HAP-1 (cell line): ENCODE measurements around the gene OBSL1.
A peak's percentile ranks its signal among the peaks of the same experiment; 100 is the strongest.

Experiments used
- DNase-seq, 2 experiments: peaks; one replicate each; pipeline ENCODE4 v3.0.0-alpha.2; 2016 to 2020; ENCODE audit warnings: low spot score in 2 of 2
- H3K27me3 ChIP-seq: fragments of 250-450 bp; sonication (Bioruptor Pico); 2 replicates; pipeline ENCODE4 v1.5.1; 2020; ENCODE audit warnings: low read depth, mild to moderate bottlenecking, moderate library complexity
- H3K36me3 ChIP-seq: fragments of 250-450 bp; sonication (Bioruptor Pico); replicated peaks from 2 replicates; pipeline ENCODE4 v1.5.1; 2020; ENCODE audit warnings: mild to moderate bottlenecking
- H3K4me1 ChIP-seq: fragments of 250-450 bp; sonication (Bioruptor Pico); 2 replicates; pipeline ENCODE4 v1.5.1; 2020; ENCODE audit warnings: mild to moderate bottlenecking
- H3K4me3 ChIP-seq: fragments of 250-450 bp; sonication (Bioruptor Pico); 2 replicates; pipeline ENCODE4 v1.5.1; 2020; ENCODE audit warnings: mild to moderate bottlenecking, moderate library complexity
- H3K9me3 ChIP-seq: fragments of 250-450 bp; sonication (Bioruptor Pico); 2 replicates; pipeline ENCODE4 v1.5.1; 2020; ENCODE audit warnings: mild to moderate bottlenecking, moderate library complexity
- in situ Hi-C: fragments of 300-500 bp; cut with MboI; formaldehyde crosslinking; loops from 3 replicates; pipeline ENCODE4 v1.14.3; 2020; ENCODE audit warnings: low sequenced_read_pairs, inconsistent platforms, mixed read lengths

OBSL1 gene

DNA sequence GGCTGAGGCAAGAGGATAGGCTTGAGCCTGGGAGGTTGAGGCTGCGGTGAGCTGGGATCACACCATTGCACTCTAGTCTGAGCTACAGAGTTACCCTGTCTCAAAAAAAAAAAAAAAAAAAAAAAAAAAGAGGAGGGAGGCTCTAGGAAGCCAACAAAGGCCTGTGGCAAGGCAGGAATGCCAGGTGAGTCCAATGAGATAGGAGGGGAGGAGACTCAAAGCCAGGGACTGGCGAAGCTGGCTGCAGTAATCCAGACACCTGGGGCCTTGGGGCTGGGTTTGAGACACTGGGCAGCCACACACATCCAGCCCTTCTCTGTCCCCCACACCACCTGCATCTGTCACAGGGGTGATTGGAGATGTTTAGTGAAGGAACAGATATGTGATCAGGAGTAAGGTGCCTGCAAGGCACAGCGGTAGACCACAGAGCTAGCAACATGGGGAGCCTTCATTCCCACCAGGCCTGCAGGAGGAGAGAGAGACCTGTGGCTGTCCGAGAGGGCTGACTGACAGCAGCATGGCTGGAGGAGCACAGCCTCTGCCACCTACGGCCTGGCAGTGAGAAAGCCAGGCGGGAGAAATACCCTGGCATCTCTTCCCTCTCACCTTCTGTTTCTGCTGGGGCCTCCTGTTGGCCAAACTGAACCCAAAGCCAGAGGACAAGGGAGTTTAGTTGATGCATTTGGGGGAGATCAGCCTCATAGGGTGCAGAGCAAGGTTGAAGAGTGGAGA is 37.2 kb downstream of the OBSL1 start:
- DNase-seq, result no peak
- Histone ChIP-seq H3K4me1 (no peaks in the 10 kb centered on the region), H3K9me3 (no peaks in the 10 kb centered on the region), H3K27me3 (peaks cover 33% of the 10 kb centered on the region), H3K36me3 (no peaks in the 10 kb centered on the region; the same call in 1 of the 2 replicates), H3K4me3 (no peak overlapping the region)
- in situ Hi-C loops, result loop anchor here (5.0 kb wide), 1 partner anchor 132 kb away; no protein-coding TSS in a partner anchor

DNA sequence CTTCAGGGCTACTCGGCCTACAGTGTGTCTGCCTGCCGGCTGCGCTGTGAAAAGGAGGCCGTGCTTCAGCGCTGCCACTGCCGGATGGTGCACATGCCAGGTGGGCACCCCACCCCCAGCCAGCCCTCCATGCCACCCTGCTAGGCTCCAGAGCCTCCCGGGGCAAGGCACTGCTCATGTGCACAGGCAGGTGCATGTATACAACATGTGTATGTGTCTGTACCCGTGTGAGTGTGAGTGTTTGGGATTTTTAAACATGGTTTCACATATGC is 39.0 kb downstream of the OBSL1 start:
- Histone ChIP-seq H3K27me3 (peaks cover 48% of the 10 kb centered on the region), H3K36me3 (no peaks in the 10 kb centered on the region), H3K4me3 (no peak overlapping the region), H3K9me3 (no peaks in the 10 kb centered on the region), H3K4me1 (no peaks in the 10 kb centered on the region)
- no peak for DNase-seq
- in situ Hi-C loops, result loop anchor here (5.0 kb wide), 1 partner anchor 130 kb away; no protein-coding TSS in a partner anchor

DNA sequence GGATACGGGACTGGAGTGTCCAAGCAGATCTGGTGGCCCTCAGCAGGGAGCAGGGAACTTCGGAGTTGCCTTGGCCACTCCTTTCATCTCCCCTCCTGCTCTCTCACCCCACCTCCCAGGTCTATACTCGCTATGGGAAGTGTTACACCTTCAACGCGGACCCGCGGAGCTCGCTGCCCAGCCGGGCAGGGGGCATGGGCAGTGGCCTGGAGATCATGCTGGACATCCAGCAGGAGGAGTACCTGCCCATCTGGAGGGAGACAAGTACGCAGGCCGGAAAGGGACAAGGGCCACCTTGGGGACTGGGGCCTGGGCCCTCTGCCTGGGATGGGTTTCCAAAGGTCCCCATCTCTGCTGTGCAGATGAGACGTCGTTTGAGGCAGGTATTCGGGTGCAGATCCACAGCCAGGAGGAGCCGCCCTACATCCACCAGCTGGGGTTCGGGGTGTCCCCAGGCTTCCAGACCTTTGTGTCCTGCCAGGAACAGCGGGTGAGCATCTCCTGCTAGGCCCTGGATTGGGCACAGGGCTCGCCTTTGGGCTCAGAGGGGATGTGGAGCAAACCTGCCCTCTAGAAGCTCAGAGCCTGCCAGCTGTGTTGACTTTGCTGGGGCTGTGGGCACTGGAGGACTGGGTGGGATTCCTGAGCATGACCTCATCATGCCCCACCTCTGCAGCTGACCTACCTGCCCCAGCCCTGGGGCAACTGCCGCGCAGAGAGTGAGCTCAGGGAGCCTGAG is 39.5 kb downstream of the OBSL1 start:
- Histone ChIP-seq H3K36me3 (no peaks in the 10 kb centered on the region), H3K4me3 (no peak overlapping the region), H3K27me3 (peaks cover 53% of the 10 kb centered on the region), H3K4me1 (no peaks in the 10 kb centered on the region), H3K9me3 (no peaks in the 10 kb centered on the region)
- in situ Hi-C loops, result loop anchor here (5.0 kb wide), 1 partner anchor 130 kb away; no protein-coding TSS in a partner anchor
- no peak for DNase-seq

DNA sequence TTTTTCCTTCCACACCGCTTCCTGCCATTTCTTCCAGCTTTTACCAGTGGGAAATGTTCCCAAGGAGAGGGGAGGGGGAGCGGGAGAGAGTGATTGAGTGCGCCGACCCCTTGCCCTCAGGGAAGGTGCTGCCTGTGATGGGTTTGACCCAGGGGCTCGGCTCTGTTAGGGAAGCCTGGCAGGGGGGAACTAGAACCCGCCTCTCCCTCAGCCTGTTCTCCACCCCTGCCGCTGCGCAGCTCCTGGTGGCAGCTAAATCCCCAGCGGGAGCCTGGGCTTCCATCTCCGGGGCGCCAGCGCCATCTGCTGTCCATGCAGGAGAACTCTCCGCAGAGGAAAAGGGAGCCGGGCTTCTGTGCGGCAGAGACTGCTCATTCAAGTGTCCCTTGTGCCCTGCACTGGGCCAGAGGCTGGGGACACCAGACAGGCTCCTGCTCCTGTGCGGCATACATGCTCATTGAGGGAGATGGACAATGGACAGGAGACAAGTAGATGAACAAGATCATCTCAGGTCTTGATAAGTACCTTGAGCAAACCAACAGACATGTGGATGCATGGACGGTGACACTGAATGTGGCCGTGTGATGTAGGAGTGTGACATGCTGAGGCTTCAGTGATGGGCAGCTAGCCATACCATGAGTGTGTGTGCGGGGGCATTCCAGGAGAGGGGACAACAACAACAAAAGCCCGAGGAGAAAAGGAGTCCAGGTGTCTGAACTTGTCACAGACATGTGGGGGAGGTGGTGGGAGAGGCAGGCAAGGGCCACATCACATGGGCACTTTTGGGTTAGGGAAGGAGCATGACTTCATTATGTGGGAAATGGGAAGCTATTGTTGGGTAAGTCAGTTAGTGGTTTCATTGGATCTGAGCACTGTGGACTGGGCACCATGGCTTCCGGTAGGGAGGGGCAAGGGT is 41.0 kb downstream of the OBSL1 start:
- Histone ChIP-seq H3K36me3 (no peaks in the 10 kb centered on the region), H3K4me3 (no peak overlapping the region)

DNA sequence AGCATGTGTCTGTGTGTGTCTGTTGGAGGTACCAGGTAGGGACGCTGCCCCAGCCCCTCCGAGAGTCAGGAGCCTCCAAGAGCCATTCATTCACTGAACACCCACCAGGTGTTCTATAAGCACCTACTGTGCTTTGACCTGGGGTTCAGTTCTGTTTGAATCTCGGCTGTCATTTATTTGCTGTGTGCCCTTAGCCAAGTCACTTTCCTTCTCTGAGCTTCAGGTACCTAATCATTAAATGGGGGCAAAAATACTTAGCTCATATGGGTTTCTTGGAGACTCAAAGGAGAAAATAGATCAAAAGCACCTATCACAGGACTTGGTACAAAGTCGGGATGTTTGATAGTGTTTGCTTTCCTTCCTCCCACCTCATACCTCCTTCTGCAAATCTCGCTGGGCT is 43.9 kb downstream of the OBSL1 start:
- in situ Hi-C loops, result loop anchor here (5.0 kb wide), 1 partner anchor 55 kb away; no protein-coding TSS in a partner anchor
- H3K27me3 ChIP-seq, result peaks cover 47% of the 10 kb centered on the region
- H3K4me1 ChIP-seq, result peaks cover 3% of the 10 kb centered on the region; the same call in 1 of the 2 replicates
- no peak overlapping the region for H3K4me3 ChIP-seq
- H3K36me3 ChIP-seq, result no peaks in the 10 kb centered on the region
- no peak for DNase-seq
- H3K9me3 ChIP-seq, result no peaks in the 10 kb centered on the region

More for the DNA sequence above, 41.0 kb downstream of the OBSL1 start:
- DNase-seq, result peak; percentile 82 to 94
- Histone ChIP-seq H3K4me1 (no peaks in the 10 kb centered on the region), H3K27me3 (peaks cover 55% of the 10 kb centered on the region), H3K9me3 (no peaks in the 10 kb centered on the region)
- in situ Hi-C loops, result loop anchor here (5.0 kb wide), 1 partner anchor 128 kb away; no protein-coding TSS in a partner anchor

DNA sequence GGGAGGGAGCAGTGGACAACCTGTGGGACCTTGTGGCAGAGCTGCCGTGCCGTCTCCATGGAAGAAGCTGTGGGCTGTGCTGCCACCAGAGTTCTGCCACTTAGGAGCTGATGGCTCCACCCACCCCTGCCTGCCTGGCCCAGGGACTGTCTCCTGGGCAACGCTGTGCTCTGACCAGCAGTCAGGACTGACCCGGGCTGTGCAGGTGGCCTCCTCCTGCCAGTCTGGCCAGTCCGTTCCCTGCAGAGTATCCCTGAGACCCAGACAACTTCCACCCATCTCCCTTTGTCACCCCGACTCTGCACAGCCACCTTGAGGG is 44.3 kb downstream of the OBSL1 start:
- H3K4me3 ChIP-seq, result no peak overlapping the region
- H3K27me3 ChIP-seq, result peaks cover 43% of the 10 kb centered on the region
- in situ Hi-C loops, result loop anchor here (5.0 kb wide), 1 partner anchor 55 kb away; no protein-coding TSS in a partner anchor

DNA sequence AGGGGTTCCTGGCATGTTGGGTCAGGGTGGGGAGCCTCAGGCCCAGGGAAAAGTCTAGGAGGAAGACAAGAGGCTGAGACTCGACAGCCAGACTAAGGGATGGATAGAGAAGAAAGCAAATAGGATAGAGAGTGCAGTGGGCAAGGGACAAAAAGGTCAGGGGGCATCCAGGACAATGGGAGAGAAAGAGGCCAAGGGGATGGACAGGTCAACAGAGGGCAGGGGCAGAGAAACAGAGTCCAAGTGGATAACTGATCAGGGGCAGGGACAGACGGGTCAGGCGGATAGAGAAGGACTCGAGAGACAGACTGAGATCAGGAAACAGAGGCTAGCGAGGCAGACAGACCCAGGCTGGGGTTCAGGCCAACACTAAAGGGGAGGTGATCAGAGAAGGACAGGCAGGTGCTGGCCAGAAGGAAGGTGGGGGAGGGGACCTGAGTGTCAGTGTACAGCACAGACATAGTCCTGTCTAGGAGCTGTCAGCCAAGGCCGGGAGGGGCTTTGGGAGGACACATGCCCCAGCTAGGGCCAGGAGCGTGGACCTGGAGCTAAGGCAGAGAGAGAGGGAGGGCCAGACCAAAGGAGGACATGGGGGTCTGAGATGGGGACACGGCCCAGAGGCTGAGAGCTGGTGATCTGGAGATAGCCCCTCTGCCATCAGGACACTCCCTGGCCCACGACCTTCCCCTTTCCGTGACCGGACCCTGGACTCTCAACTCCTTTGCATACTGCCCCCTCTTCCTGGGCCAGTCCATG is 44.8 kb downstream of the OBSL1 start:
- in situ Hi-C loops, result loop anchor here (5.0 kb wide), 1 partner anchor 54 kb away; no protein-coding TSS in a partner anchor
- no peak overlapping the region for H3K4me3 ChIP-seq
- no peak for DNase-seq
- H3K36me3 ChIP-seq, result no peaks in the 10 kb centered on the region
- H3K27me3 ChIP-seq, result peaks cover 37% of the 10 kb centered on the region
- peaks cover 7% of the 10 kb centered on the region for H3K4me1 ChIP-seq
- no peaks in the 10 kb centered on the region for H3K9me3 ChIP-seq

More for the DNA sequence above, 44.3 kb downstream of the OBSL1 start:
- no peaks in the 10 kb centered on the region for H3K9me3 ChIP-seq
- no peaks in the 10 kb centered on the region for H3K36me3 ChIP-seq
- H3K4me1 ChIP-seq, result peaks cover 3% of the 10 kb centered on the region
- no peak for DNase-seq

DNA sequence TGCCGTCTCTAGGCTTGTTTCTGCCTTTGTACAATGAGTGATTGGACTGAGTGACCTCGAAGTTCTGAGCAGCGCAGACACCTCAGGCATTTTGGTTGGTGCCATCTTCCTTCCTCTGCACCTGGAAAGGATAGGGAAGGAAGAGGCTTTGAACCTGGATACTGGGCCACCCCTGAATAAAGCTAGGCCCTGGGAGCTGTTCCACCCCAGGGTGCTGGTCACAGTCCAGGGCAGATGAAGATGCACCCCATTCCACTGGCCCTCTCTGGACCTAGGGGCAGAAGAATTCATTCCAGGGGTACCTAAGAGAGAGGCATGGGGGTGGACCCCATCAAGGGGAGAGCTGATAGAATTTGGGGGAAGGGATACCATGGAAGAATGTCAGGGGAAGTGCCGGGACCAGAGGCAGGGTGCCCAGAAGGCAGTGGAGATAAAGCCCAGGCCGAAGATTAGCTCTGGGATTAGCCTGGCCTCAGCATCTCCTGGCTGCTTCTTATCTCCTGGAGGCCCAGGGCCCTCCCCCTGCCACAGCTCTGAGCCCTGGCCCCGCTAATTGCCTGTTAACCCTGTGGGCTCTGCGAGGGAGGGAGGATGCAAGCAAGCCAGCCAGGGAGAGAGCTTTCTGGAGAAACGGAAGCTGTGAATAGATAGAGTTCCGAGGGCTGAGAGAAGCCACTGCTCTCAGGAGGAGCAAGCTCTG is 45.7 kb downstream of the OBSL1 start:
- no peak for DNase-seq
- Histone ChIP-seq H3K9me3 (no peaks in the 10 kb centered on the region), H3K4me3 (no peak overlapping the region), H3K4me1 (peaks cover 7% of the 10 kb centered on the region), H3K27me3 (peaks cover 32% of the 10 kb centered on the region), H3K36me3 (no peaks in the 10 kb centered on the region)
- in situ Hi-C loops, result loop anchor here (5.0 kb wide), 1 partner anchor 53 kb away; no protein-coding TSS in a partner anchor

DNA sequence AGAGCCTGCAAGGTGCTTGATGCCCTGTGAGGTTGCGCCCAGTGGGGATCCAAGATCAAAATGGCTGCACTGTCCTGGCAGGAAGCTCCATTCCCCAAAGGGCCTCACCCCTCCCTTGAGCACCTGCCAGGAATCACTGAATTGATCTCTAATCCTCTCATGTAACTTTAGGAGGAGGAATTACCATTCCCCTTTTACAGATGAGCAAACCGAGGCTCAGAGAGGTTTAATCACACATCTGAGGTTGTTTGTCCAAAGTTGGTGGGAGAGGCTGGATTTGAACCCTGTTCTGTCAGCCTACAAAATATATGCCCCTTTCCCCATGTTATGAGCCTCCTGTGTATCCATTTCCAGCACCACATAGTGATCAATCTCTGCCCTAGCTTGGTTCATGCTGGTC is 46.5 kb downstream of the OBSL1 start:
- in situ Hi-C loops, result loop anchor here (5.0 kb wide), 1 partner anchor 53 kb away; no protein-coding TSS in a partner anchor

DNA sequence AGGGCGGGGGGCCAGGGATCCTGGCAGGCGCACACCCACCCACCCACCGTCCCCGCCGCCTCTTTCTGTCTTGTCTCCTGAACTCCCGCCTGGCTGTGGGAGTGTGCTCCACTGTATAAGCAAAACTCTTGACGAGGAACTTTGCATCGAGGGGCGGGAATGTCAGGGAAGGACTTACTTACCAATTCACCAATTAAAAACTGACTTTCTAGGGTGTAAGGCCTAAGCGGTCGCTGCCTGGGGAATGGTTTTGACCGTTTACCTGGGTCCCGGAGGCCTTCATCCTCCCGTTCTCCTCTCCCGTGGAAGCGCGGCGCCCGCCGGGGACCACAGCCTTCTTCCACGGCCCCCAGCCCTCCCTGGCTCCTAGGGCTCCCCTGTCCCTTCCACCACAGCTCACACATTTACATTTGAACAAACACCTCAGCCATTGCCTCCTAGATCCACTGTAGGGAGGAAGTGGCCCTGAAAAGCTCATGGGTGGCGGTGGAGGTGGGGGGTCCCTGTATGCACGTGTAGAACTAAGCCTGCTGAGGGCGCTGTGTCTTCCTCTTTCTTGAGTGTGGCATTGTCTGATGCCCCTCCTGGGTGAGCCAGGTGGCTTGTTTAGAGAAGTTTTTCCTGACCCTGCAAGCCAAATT is 48.2 kb downstream of the OBSL1 start:
- H3K27me3 ChIP-seq, result peaks cover 18% of the 10 kb centered on the region
- no peak overlapping the region for H3K4me3 ChIP-seq
- in situ Hi-C loops, result no loop called here
- no peak for DNase-seq
- no peaks in the 10 kb centered on the region for H3K9me3 ChIP-seq
- no peaks in the 10 kb centered on the region for H3K36me3 ChIP-seq
- peaks cover 7% of the 10 kb centered on the region for H3K4me1 ChIP-seq

More for the DNA sequence above, 46.5 kb downstream of the OBSL1 start:
- H3K4me1 ChIP-seq, result peaks cover 7% of the 10 kb centered on the region
- H3K4me3 ChIP-seq, result no peak overlapping the region
- DNase-seq, result no peak
- H3K9me3 ChIP-seq, result no peaks in the 10 kb centered on the region
- H3K36me3 ChIP-seq, result no peaks in the 10 kb centered on the region
- H3K27me3 ChIP-seq, result peaks cover 29% of the 10 kb centered on the region

DNA sequence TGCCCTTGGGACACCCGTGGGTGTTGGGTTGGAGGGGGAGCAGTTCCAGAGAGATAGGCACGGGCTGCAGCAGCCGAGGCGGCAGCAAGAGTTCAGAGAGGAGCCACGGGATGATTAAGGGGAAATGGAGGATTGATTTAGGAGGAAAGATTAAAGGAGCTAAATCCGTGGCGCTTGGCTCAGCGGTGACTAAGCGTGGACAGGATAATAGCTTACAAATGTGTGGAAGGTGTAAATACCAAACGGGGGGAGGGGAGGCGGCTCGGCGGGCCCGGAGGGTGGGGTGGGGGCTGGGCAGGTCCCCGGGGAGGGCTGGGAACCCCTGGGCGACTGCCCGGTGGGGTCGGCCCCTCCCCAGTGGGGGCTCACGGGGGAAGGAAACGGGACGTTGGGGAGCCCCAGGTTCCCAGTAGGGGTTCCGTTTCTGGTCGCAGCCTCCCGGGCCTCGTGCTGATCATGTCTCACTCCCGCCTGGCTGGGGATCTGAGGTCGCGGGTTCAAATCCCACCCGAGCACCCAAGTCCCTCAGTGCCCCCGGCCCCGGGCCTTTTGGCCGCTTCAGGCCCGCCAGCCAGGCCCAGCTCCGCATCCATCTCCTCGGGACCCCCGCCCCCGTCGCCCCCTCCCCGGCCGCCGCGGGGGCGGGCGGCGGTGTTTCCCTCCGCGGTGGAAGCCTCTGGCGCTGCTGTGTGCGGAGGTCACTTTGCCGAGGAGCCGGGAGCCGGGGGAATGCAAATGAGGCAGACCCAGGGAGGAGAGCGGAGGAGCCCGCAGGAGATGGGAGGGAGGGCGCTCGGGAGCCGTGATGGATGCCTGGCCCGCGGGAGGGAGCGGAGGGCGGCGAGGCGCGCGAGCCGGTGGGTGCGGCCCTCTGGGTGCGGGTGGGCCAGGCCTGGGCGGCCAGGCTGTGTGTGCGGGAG is 49.0 kb downstream of the OBSL1 start:
- H3K27me3 ChIP-seq, result peaks cover 15% of the 10 kb centered on the region
- no peaks in the 10 kb centered on the region for H3K9me3 ChIP-seq
- no peaks in the 10 kb centered on the region for H3K36me3 ChIP-seq
- H3K4me3 ChIP-seq, result no peak overlapping the region
- peaks cover 7% of the 10 kb centered on the region for H3K4me1 ChIP-seq
- in situ Hi-C loops, result no loop called here
- DNase-seq, result peak; percentile 24 to 70
